HCT116 (cell line): Measurements from ENCODE around the gene RAP1GAP2. TPM values are rescaled to one million over a fixed set of nuclear protein-coding genes. Genes with fewer than 3 reads are reported as not detected.

Experiments
- ATAC-seq: fragments of 200-7000 bp; cut with Tn5 transposase; 2 replicates; pipeline ENCODE4 v1.9.1; 2020; ENCODE audit warnings: mild to moderate bottlenecking, moderate library complexity
- BruUV-seq: library from RNA; stranded (reverse); fragments of 400-500 nt; replicated peaks from 2 replicates; lab custom pipeline; 2021; lab: Mats Ljungman, UMichigan
- CTCF ChIA-PET: fragments of 300-600 bp; sonication (Branson Sonifier 250); formaldehyde crosslinking; loops from one replicate; lab custom pipeline; 2021; ENCODE audit warnings: antibody characterized with exemption; lab: Charles Lee
- POLR2A ChIA-PET: fragments of 300-600, 350-600 bp; sonication (Branson Sonifier 250); formaldehyde crosslinking; loops from one replicate; lab custom pipeline; 2021; ENCODE audit warnings: antibody characterized with exemption; lab: Charles Lee
- RAD21 ChIA-PET, 2 experiments: fragments of 300-600 bp; sonication (Branson Sonifier 250); formaldehyde crosslinking; loops; one replicate each; lab custom pipeline; 2023; ENCODE audit warnings: low total read pairs in 2 of 2; ENCODE audit not compliant: uncharacterized antibody in 2 of 2, unreplicated experiment in 2 of 2, low non-redundant PET in 1 of 2; lab: Charles Lee
- DNase-seq: peaks from one replicate; pipeline ENCODE4 v3.0.0-alpha.2; 2010; ENCODE audit warnings: low read depth, low spot score
- H2AFZ ChIP-seq: fragments of 200-600 bp; shearing (Covaris generic), sonication (generic); 2 replicates; pipeline ENCODE4 v1.6.1; 2017; ENCODE audit warnings: low read depth, mixed run types, mixed read lengths, antibody characterized with exemption, low read length; ENCODE audit not compliant: poor library complexity, severe bottlenecking
- H3K27ac ChIP-seq: 2 replicates; pipeline ENCODE4 v1.5.1; 2012; ENCODE audit warnings: low read depth, low read length
- H3K27me3 ChIP-seq: fragments of 200-600 bp; sonication (generic); 2 replicates; pipeline ENCODE4 v1.6.1; 2016; ENCODE audit warnings: mixed run types, low read length, mixed read lengths; ENCODE audit not compliant: insufficient read depth
- H3K36me3 ChIP-seq, 2 experiments: fragments of 200-500 bp in 1 of 2; fragments of 200-600 bp in 1 of 2; sonication (Bioruptor generic) in 1 of 2; sonication (generic) in 1 of 2; 2 replicates each; pipeline versions ENCODE4 v1.5.1 to v1.6.1; 2014 to 2016; ENCODE audit warnings: low read length in 2 of 2, inconsistent platforms in 1 of 2, mixed read lengths in 1 of 2, mixed run types in 1 of 2; ENCODE audit not compliant: insufficient read depth in 2 of 2, control insufficient read depth in 1 of 2
- H3K4me1 ChIP-seq, 2 experiments: fragments of 200-600 bp in 1 of 2; sonication (generic) in 1 of 2; 2 replicates each; pipeline versions ENCODE4 v1.5.1 to v1.6.1; 2012 to 2017; ENCODE audit warnings: low read length in 2 of 2, inconsistent platforms in 1 of 2, mild to moderate bottlenecking in 1 of 2, mixed read lengths in 1 of 2, mixed run types in 1 of 2, moderate library complexity in 1 of 2; ENCODE audit not compliant: insufficient read depth in 2 of 2, control insufficient read depth in 1 of 2
- H3K4me2 ChIP-seq: fragments of 200-600 bp; sonication (generic); 2 replicates; pipeline ENCODE4 v1.6.1; 2017; ENCODE audit warnings: mixed run types, low read length, mixed read lengths
- H3K4me3 ChIP-seq, 2 experiments: fragments of 200-600 bp in 1 of 2; sonication (generic) in 1 of 2; replicated peaks in 1 of 2; 2 replicates each; pipeline ENCODE4 v1.5.1; 2011 to 2016; ENCODE audit warnings: low read length in 2 of 2, control low read depth in 1 of 2, low read depth in 1 of 2, mild to moderate bottlenecking in 1 of 2, mixed read lengths in 1 of 2, mixed run types in 1 of 2
- H3K79me2 ChIP-seq: fragments of 200-600 bp; sonication (generic); 2 replicates; pipeline ENCODE4 v1.6.1; 2017; ENCODE audit warnings: mild to moderate bottlenecking, mixed run types, low read length, moderate library complexity, mixed read lengths; ENCODE audit not compliant: insufficient read depth
- H3K9ac ChIP-seq: fragments of 200-600 bp; sonication (generic); 2 replicates; pipeline ENCODE4 v1.6.1; 2016; ENCODE audit warnings: low read length, mixed read lengths
- H3K9me2 ChIP-seq: fragments of 200-600 bp; sonication (generic), shearing (Covaris generic); 2 replicates; pipeline ENCODE4 v1.6.1; 2017; ENCODE audit warnings: mixed run types, mild to moderate bottlenecking, moderate library complexity; ENCODE audit not compliant: insufficient read depth
- H3K9me3 ChIP-seq, 2 experiments: fragments of 200-500 bp in 1 of 2; fragments of 200-600 bp in 1 of 2; sonication (Bioruptor generic) in 1 of 2; sonication (generic) in 1 of 2; 2 replicates each; pipeline ENCODE4 v1.6.1; 2014 to 2017; ENCODE audit warnings: low read length in 2 of 2, mixed read lengths in 2 of 2, inconsistent platforms in 1 of 2, low read depth in 1 of 2, mild to moderate bottlenecking in 1 of 2, mixed run types in 1 of 2, moderate library complexity in 1 of 2; ENCODE audit not compliant: control insufficient read depth in 1 of 2, insufficient read depth in 1 of 2
- H4K20me1 ChIP-seq: fragments of 200-600 bp; sonication (generic), shearing (Covaris generic); 2 replicates; pipeline ENCODE4 v1.6.1; 2017; ENCODE audit warnings: mixed run types, mild to moderate bottlenecking, moderate library complexity; ENCODE audit not compliant: insufficient read depth
- CEBPB ChIP-seq: IDR thresholded peaks from 2 replicates; pipeline ENCODE4 v1.6.1; 2012; ENCODE audit warnings: low read depth
- POLR2AphosphoS5 ChIP-seq: IDR thresholded peaks from 2 replicates; pipeline ENCODE4 v1.6.1; 2011; ENCODE audit warnings: mild to moderate bottlenecking, low read depth, low read length, moderate library complexity
- TCF7L2 ChIP-seq: IDR thresholded peaks from 2 replicates; pipeline ENCODE4 v1.7.0; 2011; ENCODE audit warnings: borderline replicate concordance, inconsistent platforms; ENCODE audit not compliant: insufficient read depth, insufficient read length; ENCODE audit errors: extremely low read depth
- intact Hi-C: fragments of 100-400 bp; cut with micrococcal nuclease; formaldehyde crosslinking; loops from 2 replicates; pipeline ENCODE4 v1.10.0; 2022
- total RNA-seq: library from RNA; stranded (reverse); gene quantifications from one replicate; pipeline ENCODE4 v1.2.1, GENCODE V29; 2021; ENCODE audit not compliant: unreplicated experiment
- TF ChIP-seq, protein P1 (sequence below): IDR thresholded peaks from 2 replicates; pipeline ENCODE4 v1.6.1; 2012; ENCODE audit warnings: low read depth
- TF ChIP-seq, protein P2 (sequence below): IDR thresholded peaks from 2 replicates; pipeline ENCODE4 v1.6.1; 2011; ENCODE audit warnings: mild to moderate bottlenecking, low read length, moderate library complexity; ENCODE audit not compliant: insufficient replicate concordance; ENCODE audit errors: extremely low read depth

RAP1GAP2 gene
- total RNA-seq, 1 experiment from 2014 or later: 54.6 TPM

DNA sequence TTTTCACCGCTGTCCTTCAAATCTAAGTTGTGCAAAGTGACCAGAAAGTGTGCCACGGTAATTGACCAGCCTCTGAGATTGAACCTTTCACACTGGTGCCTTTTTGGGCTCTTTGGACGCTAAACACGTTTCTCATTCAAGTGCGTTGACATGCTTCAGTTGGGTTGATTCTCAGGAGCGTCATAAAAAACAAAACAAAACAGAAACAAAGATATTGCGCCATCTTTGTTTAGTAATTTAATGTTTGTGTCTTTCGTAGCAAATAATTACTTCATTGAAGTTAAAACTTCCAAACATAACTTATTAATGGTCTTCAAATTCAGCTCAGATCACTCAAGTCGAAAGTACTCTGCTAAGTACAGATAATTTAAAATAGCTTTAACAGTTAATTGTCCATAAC is 187.0 kb downstream of the RAP1GAP2 start:
- ChIA-PET CTCF (no interaction called here), RAD21 (no interaction called here), POLR2A (no interaction called here)
- Histone ChIP-seq H3K4me2 (no peak overlapping the region), H3K27ac (no peak overlapping the region), H3K9me2 (no peaks in the 10 kb centered on the region), H4K20me1 (no peaks in the 10 kb centered on the region; the same call in 1 of the 2 replicates), H3K4me1 (no peaks in the 10 kb centered on the region), H3K79me2 (no peaks in the 10 kb centered on the region), H3K27me3 (no peaks in the 10 kb centered on the region), H3K9ac (no peak overlapping the region), H3K9me3 (no peaks in the 10 kb centered on the region), H3K36me3 (peaks cover 22 to 50% of the 10 kb centered on the region in 2 experiments), H3K4me3 (no peak overlapping the region), H2AFZ (no peak overlapping the region)
- DNase-seq (no peak), ATAC-seq (no peak)
- no TSS peak for BruUV-seq
- intact Hi-C loops: no loop called here
- TF ChIP-seq, protein P1, sequence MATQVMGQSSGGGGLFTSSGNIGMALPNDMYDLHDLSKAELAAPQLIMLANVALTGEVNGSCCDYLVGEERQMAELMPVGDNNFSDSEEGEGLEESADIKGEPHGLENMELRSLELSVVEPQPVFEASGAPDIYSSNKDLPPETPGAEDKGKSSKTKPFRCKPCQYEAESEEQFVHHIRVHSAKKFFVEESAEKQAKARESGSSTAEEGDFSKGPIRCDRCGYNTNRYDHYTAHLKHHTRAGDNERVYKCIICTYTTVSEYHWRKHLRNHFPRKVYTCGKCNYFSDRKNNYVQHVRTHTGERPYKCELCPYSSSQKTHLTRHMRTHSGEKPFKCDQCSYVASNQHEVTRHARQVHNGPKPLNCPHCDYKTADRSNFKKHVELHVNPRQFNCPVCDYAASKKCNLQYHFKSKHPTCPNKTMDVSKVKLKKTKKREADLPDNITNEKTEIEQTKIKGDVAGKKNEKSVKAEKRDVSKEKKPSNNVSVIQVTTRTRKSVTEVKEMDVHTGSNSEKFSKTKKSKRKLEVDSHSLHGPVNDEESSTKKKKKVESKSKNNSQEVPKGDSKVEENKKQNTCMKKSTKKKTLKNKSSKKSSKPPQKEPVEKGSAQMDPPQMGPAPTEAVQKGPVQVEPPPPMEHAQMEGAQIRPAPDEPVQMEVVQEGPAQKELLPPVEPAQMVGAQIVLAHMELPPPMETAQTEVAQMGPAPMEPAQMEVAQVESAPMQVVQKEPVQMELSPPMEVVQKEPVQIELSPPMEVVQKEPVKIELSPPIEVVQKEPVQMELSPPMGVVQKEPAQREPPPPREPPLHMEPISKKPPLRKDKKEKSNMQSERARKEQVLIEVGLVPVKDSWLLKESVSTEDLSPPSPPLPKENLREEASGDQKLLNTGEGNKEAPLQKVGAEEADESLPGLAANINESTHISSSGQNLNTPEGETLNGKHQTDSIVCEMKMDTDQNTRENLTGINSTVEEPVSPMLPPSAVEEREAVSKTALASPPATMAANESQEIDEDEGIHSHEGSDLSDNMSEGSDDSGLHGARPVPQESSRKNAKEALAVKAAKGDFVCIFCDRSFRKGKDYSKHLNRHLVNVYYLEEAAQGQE: no peak
- TF ChIP-seq CEBPB (no peak), TCF7L2 (no peak), POLR2AphosphoS5 (no peak)
- TF ChIP-seq, protein P2, sequence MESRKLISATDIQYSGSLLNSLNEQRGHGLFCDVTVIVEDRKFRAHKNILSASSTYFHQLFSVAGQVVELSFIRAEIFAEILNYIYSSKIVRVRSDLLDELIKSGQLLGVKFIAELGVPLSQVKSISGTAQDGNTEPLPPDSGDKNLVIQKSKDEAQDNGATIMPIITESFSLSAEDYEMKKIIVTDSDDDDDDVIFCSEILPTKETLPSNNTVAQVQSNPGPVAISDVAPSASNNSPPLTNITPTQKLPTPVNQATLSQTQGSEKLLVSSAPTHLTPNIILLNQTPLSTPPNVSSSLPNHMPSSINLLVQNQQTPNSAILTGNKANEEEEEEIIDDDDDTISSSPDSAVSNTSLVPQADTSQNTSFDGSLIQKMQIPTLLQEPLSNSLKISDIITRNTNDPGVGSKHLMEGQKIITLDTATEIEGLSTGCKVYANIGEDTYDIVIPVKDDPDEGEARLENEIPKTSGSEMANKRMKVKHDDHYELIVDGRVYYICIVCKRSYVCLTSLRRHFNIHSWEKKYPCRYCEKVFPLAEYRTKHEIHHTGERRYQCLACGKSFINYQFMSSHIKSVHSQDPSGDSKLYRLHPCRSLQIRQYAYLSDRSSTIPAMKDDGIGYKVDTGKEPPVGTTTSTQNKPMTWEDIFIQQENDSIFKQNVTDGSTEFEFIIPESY: no peak
